HG03175 (cell line): ENCODE data around the gene INO80E.

ENCODE experiments used
- ATAC-seq: cut with Tn5 transposase; IDR thresholded peaks from one replicate; pipeline ENCODE4 v1.9.1; 2021; ENCODE audit warnings: mild to moderate bottlenecking, moderate library complexity; ENCODE audit not compliant: unreplicated experiment

The INO80E gene

GRCh38 chr16:29975134-29975538, 20.9 kb upstream of the INO80E start:
- no peak for ATAC-seq

DNA sequence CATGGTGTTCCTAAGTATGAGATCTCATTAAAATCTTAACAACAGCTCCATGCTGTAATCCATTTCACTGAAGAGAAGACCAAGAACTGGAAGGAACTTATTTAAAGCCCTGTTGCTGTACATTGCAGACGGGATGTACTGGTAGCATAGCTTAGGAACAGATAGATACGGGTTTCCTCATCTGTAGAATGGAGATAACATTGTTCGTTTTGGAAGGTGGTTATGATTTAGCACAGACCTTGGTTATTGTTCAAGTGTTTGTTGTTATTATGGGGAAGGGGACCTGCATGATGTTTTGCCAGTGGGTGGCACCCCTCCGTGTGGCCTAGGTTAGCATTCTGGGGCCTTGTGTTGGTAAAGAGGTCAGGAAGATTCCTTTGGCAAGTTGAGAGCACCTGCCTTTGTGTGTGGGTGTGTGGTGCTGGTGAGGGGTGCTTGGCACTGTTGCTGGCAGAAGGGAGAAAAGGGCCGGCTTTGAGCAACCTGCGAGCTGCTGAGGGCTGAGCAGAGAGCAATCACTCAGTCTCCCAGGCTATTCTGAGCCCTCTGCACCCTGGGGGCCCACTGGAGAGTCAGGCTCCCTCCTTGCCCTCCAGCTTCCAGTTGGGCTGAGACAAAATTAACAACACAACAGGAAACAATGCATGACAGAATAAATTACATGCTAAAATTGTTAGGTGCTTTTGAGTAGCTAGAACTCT, 20.1 kb upstream of the INO80E start:
- ATAC-seq: no peak

- no peak for ATAC-seq
Observed at GRCh38 chr16:29977063-29977825, 18.8 kb upstream of the INO80E start.

- no peak for ATAC-seq
Observed at GRCh38 chr16:29978081-29978480, 18.0 kb upstream of the INO80E start.

DNA sequence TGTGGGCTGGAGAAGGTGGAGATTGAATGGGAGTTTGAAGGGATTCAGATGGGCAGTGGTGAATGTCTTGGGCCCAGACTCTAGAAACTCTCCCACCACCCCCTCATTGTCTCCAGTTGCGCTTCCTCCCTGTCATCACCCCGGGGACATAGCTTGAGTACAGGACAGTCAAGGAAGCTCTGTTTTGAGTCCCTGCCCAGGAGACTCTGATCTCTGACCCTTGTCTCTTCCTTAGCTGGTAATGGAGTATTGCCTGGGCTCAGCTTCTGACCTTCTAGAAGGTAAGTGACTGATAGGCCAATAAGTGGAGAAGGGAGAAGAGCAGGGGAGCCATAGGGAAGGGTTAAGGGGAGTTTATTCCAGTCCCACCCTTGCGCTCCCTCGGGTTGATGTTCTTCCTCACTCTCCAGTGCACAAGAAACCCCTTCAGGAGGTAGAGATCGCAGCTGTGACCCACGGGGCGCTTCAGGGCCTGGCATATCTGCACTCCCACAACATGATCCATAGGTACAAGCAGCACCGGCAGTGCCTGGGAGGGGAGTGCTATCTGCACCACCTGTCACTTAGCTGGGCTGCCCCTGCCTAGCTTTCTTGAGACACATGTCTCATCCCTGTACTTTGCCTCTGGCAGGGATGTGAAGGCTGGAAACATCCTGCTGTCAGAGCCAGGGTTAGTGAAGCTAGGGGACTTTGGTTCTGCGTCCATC, 17.3 kb upstream of the INO80E start:
- ATAC-seq: no peak

GRCh38 chr16:29982560-29983419, 13.3 kb upstream of the INO80E start:
- no peak for ATAC-seq

DNA sequence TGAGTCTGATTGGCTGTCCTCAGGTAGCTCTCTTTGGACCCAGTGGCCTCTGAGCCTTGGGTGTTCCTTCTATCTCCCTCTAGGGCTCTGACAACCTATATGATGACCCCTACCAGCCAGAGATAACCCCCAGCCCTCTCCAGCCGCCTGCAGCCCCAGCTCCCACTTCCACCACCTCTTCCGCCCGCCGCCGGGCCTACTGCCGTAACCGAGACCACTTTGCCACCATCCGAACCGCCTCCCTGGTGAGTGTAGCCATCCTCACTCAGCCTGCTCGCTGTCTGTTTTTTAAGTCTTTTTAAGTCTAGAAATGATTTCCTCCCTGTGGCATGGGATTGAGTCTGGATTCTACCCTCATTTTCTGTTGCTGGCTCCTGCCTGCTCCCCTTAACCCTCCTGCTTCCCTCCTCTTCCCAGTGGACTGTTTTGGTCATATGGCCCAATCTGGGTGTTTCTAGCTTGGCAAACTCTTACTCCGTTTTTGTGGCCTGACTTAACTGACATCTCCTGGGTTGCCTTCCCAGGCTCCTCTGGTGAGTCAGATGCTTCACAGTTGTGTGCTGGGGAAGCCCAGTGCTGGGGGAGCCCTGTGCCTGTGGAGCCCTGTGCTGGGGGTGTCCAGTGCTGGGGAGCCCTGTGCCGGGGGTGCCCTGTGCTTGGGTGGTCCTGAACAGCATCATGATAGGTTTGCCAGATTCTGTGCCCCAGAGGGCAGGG, 12.5 kb upstream of the INO80E start:
- no peak for ATAC-seq

- no peak for ATAC-seq
Observed at GRCh38 chr16:29984137-29984763, 11.8 kb upstream of the INO80E start.

GRCh38 chr16:29984764-29985147, 11.3 kb upstream of the INO80E start:
- no peak for ATAC-seq

DNA sequence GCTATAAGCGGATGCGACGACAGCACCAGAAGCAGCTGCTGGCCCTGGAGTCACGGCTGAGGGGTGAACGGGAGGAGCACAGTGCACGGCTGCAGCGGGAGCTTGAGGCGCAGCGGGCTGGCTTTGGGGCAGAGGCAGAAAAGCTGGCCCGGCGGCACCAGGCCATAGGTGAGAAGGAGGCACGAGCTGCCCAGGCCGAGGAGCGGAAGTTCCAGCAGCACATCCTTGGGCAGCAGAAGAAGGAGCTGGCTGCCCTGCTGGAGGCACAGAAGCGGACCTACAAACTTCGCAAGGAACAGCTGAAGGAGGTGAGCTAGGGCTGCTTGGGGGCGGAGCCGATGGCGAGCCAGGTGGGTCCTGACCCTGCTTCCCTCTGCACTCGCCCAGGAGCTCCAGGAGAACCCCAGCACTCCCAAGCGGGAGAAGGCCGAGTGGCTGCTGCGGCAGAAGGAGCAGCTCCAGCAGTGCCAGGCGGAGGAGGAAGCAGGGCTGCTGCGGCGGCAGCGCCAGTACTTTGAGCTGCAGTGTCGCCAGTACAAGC, 10.7 kb upstream of the INO80E start:
- ATAC-seq: no peak

DNA sequence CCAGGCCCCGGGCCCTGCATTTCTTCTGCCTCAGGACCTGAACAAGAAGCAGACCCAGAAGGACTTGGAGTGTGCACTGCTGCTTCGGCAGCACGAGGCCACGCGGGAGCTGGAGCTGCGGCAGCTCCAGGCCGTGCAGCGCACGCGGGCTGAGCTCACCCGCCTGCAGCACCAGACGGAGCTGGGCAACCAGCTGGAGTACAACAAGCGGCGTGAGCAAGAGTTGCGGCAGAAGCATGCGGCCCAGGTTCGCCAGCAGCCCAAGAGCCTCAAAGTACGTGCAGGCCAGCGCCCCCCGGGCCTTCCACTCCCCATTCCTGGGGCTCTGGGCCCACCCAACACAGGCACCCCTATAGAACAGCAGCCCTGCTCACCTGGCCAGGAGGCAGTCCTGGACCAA, 9.8 kb upstream of the INO80E start:
- ATAC-seq: no peak

DNA sequence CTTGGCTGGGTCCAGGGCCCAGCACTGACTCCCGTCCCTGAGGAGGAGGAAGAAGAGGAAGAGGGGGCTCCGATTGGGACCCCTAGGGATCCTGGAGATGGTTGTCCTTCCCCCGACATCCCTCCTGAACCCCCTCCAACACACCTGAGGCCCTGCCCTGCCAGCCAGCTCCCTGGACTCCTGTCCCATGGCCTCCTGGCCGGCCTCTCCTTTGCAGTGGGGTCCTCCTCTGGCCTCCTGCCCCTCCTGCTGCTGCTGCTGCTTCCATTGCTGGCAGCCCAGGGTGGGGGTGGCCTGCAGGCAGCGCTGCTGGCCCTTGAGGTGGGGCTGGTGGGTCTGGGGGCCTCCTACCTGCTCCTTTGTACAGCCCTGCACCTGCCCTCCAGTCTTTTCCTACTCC, 9.1 kb upstream of the INO80E start:
- no peak for ATAC-seq

DNA sequence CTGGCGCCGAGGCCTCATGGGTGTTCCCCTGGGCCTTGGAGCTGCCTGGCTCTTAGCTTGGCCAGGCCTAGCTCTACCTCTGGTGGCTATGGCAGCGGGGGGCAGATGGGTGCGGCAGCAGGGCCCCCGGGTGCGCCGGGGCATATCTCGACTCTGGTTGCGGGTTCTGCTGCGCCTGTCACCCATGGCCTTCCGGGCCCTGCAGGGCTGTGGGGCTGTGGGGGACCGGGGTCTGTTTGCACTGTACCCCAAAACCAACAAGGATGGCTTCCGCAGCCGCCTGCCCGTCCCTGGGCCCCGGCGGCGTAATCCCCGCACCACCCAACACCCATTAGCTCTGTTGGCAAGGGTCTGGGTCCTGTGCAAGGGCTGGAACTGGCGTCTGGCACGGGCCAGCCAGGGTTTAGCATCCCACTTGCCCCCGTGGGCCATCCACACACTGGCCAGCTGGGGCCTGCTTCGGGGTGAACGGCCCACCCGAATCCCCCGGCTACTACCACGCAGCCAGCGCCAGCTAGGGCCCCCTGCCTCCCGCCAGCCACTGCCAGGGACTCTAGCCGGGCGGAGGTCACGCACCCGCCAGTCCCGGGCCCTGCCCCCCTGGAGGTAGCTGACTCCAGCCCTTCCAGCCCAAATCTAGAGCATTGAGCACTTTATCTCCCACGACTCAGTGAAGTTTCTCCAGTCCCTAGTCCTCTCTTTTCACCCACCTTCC, 8.5 kb upstream of the INO80E start:
- no peak for ATAC-seq

DNA sequence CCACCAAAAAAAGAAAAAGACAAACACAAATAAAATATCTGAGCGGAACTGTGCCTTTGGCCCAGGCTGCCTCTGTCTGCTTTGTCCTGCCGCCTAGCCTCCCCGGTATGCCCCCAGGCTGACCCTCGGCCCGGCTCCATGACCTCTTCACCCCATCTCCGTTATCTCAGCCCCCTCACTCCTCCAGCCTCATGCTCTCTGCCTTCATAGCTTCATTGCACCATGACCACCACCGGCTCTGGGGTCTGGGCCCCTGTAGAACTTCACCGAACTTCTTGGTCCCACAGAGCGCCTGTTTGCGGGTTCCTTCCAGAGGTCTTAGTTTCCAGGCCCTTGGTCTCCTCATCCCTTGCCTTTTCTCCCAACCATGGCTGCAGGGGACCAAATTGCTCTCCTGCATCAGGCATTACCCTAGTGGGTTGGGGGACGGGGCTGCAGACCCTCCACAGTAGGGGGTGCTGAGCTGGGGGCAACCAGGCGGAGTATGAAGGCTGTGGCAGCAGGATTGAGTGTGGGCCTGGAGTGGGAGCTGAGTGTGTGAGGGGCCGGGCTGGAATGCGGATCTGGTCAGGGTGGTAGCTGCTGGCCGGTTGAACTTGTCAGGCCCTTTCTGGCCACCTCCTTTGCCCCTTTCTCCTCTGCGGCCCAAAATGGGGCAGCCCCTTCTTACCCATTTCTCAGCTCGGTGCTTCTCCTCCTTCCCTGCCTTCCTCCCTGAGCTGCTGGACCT, 7.5 kb upstream of the INO80E start:
- ATAC-seq: no peak

DNA sequence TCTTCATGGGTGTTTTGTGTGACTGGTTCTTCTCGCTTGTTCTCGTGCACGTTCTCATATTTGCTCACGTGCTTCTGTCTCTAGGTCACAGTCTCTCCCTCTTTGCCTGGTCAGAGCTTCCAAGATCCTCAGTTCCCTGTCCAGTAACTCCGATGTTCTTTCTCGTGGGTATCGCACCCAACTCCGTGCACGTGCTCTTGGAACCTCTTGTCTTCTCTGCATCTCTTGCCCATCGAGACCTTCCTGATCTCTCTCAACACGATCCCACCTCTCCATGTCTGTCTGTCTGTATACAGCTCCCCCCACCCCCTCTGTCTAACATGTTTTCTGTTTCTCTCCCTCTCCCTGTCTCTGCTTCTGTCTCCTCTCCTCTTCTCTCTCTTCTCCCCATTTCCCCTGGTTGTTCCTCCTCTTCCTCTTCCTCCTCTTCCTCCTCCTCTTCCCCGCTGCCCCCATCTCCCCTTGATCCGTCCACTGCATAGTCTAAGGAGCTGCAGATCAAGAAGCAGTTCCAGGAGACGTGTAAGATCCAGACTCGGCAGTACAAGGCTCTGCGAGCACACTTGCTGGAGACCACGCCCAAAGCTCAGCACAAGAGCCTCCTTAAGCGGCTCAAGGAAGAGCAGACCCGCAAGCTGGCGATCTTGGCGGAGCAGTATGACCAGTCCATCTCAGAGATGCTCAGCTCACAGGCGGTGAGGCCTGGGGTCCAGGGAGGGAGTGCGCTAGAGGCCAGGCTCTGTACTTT, 6.8 kb upstream of the INO80E start:
- ATAC-seq: no peak

- ATAC-seq: no peak
Observed at GRCh38 chr16:29990034-29990433, 6.0 kb upstream of the INO80E start.

- ATAC-seq: no peak
Observed at GRCh38 chr16:29990883-29991570, 5.0 kb upstream of the INO80E start.
